ENCODE data around the gene SLC25A14. TPM values are rescaled to one million over a fixed set of nuclear protein-coding genes. Genes with fewer than 3 reads are reported as not detected.

The SLC25A14 gene
- total and polyA plus RNA-seq, 2 of the 8 experiments (the other 6 are each of a cell fraction or from before 2014, with no cell fraction given), result 9.3 to 14.2 TPM

- H3K4ac ChIP-seq (replicated peaks; ENCODE audit: insufficient read length, low read depth, low read length), result no peak overlapping the region
- no peak overlapping the region for H3K56ac ChIP-seq (replicated peaks; ENCODE audit: insufficient read length, low read depth, low read length)
- no peak overlapping the region for H3K23ac ChIP-seq (ENCODE audit: insufficient read length)
- H3K27ac ChIP-seq (ENCODE audit: low read depth, low read length), result no peak overlapping the region
- no peak overlapping the region for H4K5ac ChIP-seq (ENCODE audit: insufficient read length, low read depth, low read length)
- no peaks in the 10 kb centered on the region for H3K79me1 ChIP-seq (ENCODE audit: low read depth, low read length)
- WGBS, 2 experiments (ENCODE audit: extremely low coverage in 1 of 2, insufficient coverage in 1 of 2, insufficient read length in 1 of 2, insufficient replicate concordance in 2 of 2, low coverage in 1 of 2, low lambda C conversion rate in 2 of 2, missing lambda C conversion rate in 1 of 2), result 93% methylated on average over 2 of the region's 2 CpGs; no CpG with 5 or more reads in 1 of the 2 experiments
- CTCF ChIA-PET (ENCODE audit: partially characterized antibody), result interaction anchor here (1.5 kb wide), 1 partner anchor 498 kb away, joined by 3 read pairs; no protein-coding TSS in a partner anchor
- H2BK20ac ChIP-seq (ENCODE audit: low read length), result no peak overlapping the region
- no peaks in the 10 kb centered on the region for H4K20me1 ChIP-seq (replicated peaks in 1 of 2; ENCODE audit: control insufficient read depth in 1 of 2, insufficient read depth in 2 of 2, low read length in 2 of 2)
- H3K79me2 ChIP-seq (ENCODE audit: control insufficient read depth in 1 of 2, insufficient read depth in 2 of 2, low read length in 2 of 2), result no peaks in the 10 kb centered on the region
- DNase-seq (ENCODE audit: low read depth in 1 of 2, low spot score in 2 of 2) (no peak), FAIRE-seq (peak; percentile 52)
- H3K4me3 ChIP-seq (ENCODE audit: extremely low read depth in 1 of 4, insufficient read depth in 2 of 4, low read depth in 3 of 4, low read length in 4 of 4), result no peak overlapping the region
- no peak overlapping the region for H3K4me2 ChIP-seq (ENCODE audit: insufficient read depth in 1 of 2, low read depth in 2 of 2, low read length in 2 of 2)
- peaks cover 0 to 3% (median 0%) of the 10 kb centered on the region in 4 experiments; a peak in 1 of 8 replicates for H3K36me3 ChIP-seq (ENCODE audit: control insufficient read depth in 2 of 4, insufficient read depth in 4 of 4, low read length in 3 of 4)
- POLR2A ChIA-PET (ENCODE audit: partially characterized antibody), result interaction anchor here (1.0 kb wide), 1 partner anchor 14 kb away, joined by 3 read pairs; no protein-coding TSS in a partner anchor
- no peak overlapping the region for H2AK5ac ChIP-seq (ENCODE audit: low read depth, low read length)
- no peak overlapping the region for H3K14ac ChIP-seq (ENCODE audit: insufficient read length)
- no peak overlapping the region for H2BK120ac ChIP-seq (replicated peaks; ENCODE audit: low read depth, low read length)
- H2BK12ac ChIP-seq (ENCODE audit: low read depth, low read length), result no peak overlapping the region
- no peaks in the 10 kb centered on the region for H3K27me3 ChIP-seq (replicated peaks in 1 of 4; ENCODE audit: control insufficient read depth in 3 of 4, extremely low read depth in 1 of 4, insufficient read depth in 3 of 4, low read length in 3 of 4)
- H4K91ac ChIP-seq (replicated peaks; ENCODE audit: insufficient read length, low read length), result no peak overlapping the region
- no peaks in the 10 kb centered on the region for H3K23me2 ChIP-seq (ENCODE audit: low read depth, low read length)
- H2BK15ac ChIP-seq (ENCODE audit: low read length), result no peak overlapping the region
- H3K9ac ChIP-seq (replicated peaks in 1 of 4; ENCODE audit: extremely low read depth in 1 of 4, low read depth in 3 of 4, low read length in 3 of 4), result no peak overlapping the region
- TF ChIP-seq RBBP5 (IDR thresholded peaks at IDR 0.05; ENCODE audit: borderline replicate concordance, low read depth, low read length), result no peak
- H3K9me3 ChIP-seq (ENCODE audit: insufficient read depth in 2 of 2, low read depth in 1 of 2, low read length in 1 of 2), result no peaks in the 10 kb centered on the region
- no peaks in the 10 kb centered on the region; a peak in 2 of 7 replicates for H3K4me1 ChIP-seq (replicated peaks in 1 of 4; ENCODE audit: control insufficient read depth in 3 of 4, insufficient read depth in 4 of 4, low read length in 3 of 4)
- H2BK5ac ChIP-seq (ENCODE audit: low read depth, low read length), result no peak overlapping the region
- no peak overlapping the region for H3K18ac ChIP-seq (ENCODE audit: extremely low read depth, low read length)
- H2AFZ ChIP-seq (ENCODE audit: low read length), result no peak overlapping the region
- no peak overlapping the region for H4K8ac ChIP-seq (ENCODE audit: extremely low read depth, insufficient read depth, low read length)
Measured at GRCh38 chrX:130419263-130419662, 79.5 kb downstream of the SLC25A14 start.

Small RNA genes lying within 50 kb of the gene (small RNA-seq; reads per million reads assigned to genes)
- not detected for gene AL035423.1 (ENCODE audit: insufficient read depth)
- gene RNU6-1130P (ENCODE audit: insufficient read depth), result not detected

Other genes starting within 250 kb of the SLC25A14 start
- gene ELF4, start 229.4 kb upstream of the SLC25A14 start, total RNA-seq (2021; fragmentation: NEBNext Ultra II Directional; extraction: Animal tissue kit (Norgen Biotek cat#: 25700)), result 1.8 and 2.3 TPM in 2 replicates
- gene ELF4, start 229.4 kb upstream of the SLC25A14 start, polyA plus RNA-seq (2011; rRNA removed), result 2.0 and 2.2 TPM in 2 replicates
- gene AIFM1, start 174.1 kb upstream of the SLC25A14 start, total RNA-seq (2021; fragmentation: NEBNext Ultra II Directional; extraction: Animal tissue kit (Norgen Biotek cat#: 25700)), result 52.8 and 55.4 TPM in 2 replicates
- gene AIFM1, start 174.1 kb upstream of the SLC25A14 start, polyA plus RNA-seq (2011; rRNA removed), result 23.7 and 34.1 TPM in 2 replicates
- 2.8 and 3.9 TPM in 2 replicates for gene RAB33A, start 168.0 kb upstream of the SLC25A14 start, total RNA-seq (2021; fragmentation: NEBNext Ultra II Directional; extraction: Animal tissue kit (Norgen Biotek cat#: 25700))
- gene RAB33A, start 168.0 kb upstream of the SLC25A14 start, polyA plus RNA-seq (2011; rRNA removed), result 4.1 and 4.6 TPM in 2 replicates
- gene ZNF280C, start 71.0 kb upstream of the SLC25A14 start, total RNA-seq (2021; fragmentation: NEBNext Ultra II Directional; extraction: Animal tissue kit (Norgen Biotek cat#: 25700)), result 13.4 and 14.4 TPM in 2 replicates
- gene ZNF280C, start 71.0 kb upstream of the SLC25A14 start, polyA plus RNA-seq (2011; rRNA removed), result 5.6 and 8.4 TPM in 2 replicates
- not detected in 2 replicates for gene GPR119, start 45.8 kb downstream of the SLC25A14 start, total RNA-seq (2021; fragmentation: NEBNext Ultra II Directional; extraction: Animal tissue kit (Norgen Biotek cat#: 25700))
- 0.11 and 0.17 TPM in 2 replicates for gene GPR119, start 45.8 kb downstream of the SLC25A14 start, polyA plus RNA-seq (2011; rRNA removed)
- 22.5 and 23.2 TPM in 2 replicates for gene RBMX2, start 62.1 kb downstream of the SLC25A14 start, total RNA-seq (2021; fragmentation: NEBNext Ultra II Directional; extraction: Animal tissue kit (Norgen Biotek cat#: 25700))
- 6.7 and 10.8 TPM in 2 replicates for gene RBMX2, start 62.1 kb downstream of the SLC25A14 start, polyA plus RNA-seq (2011; rRNA removed)